Osteocyte (in vitro differentiated cells): ENCODE measurements around the gene DUSP22. TPM values are rescaled to one million over a fixed set of nuclear protein-coding genes. Genes with fewer than 3 reads are reported as not detected.

Experiments
- DNase-seq: peaks from one replicate; pipeline ENCODE4 v3.0.0; 2021; ENCODE audit warnings: mixed read lengths; ENCODE audit not compliant: unreplicated experiment; ENCODE audit errors: extremely low spot score
- H3K27ac Mint-ChIP-seq: one replicate; pipeline ENCODE4 v1.8.0; 2021; ENCODE audit warnings: mild to moderate bottlenecking, mixed read lengths; ENCODE audit not compliant: unreplicated experiment
- H3K27me3 Mint-ChIP-seq: one replicate; pipeline ENCODE4 v1.8.0; 2021; ENCODE audit warnings: mixed read lengths; ENCODE audit not compliant: unreplicated experiment
- H3K36me3 Mint-ChIP-seq: one replicate; pipeline ENCODE4 v1.8.0; 2021; ENCODE audit warnings: mixed read lengths; ENCODE audit not compliant: unreplicated experiment
- H3K4me1 Mint-ChIP-seq: one replicate; pipeline ENCODE4 v1.8.0; 2021; ENCODE audit warnings: mixed read lengths; ENCODE audit not compliant: unreplicated experiment
- H3K4me3 Mint-ChIP-seq: one replicate; pipeline ENCODE4 v1.8.0; 2021; ENCODE audit warnings: mild to moderate bottlenecking, moderate library complexity, mixed read lengths; ENCODE audit not compliant: unreplicated experiment
- H3K9me3 Mint-ChIP-seq: one replicate; pipeline ENCODE4 v1.8.0; 2021; ENCODE audit warnings: mixed read lengths; ENCODE audit not compliant: unreplicated experiment
- total RNA-seq: library from RNA; stranded (reverse); gene quantifications from 2 replicates; pipeline ENCODE4 v1.2.1, GENCODE V29; 2021
- TF ChIP-seq, protein P1 (sequence below): fragments of 200-600 bp; sonication (generic); IDR thresholded peaks from 2 replicates; pipeline ENCODE4 v1.5.0; 2021; ENCODE audit warnings: antibody characterized with exemption, mild to moderate bottlenecking, moderate library complexity

The DUSP22 gene
- total RNA-seq, 1 donor from 2014 or later = 27.4 TPM

DNA sequence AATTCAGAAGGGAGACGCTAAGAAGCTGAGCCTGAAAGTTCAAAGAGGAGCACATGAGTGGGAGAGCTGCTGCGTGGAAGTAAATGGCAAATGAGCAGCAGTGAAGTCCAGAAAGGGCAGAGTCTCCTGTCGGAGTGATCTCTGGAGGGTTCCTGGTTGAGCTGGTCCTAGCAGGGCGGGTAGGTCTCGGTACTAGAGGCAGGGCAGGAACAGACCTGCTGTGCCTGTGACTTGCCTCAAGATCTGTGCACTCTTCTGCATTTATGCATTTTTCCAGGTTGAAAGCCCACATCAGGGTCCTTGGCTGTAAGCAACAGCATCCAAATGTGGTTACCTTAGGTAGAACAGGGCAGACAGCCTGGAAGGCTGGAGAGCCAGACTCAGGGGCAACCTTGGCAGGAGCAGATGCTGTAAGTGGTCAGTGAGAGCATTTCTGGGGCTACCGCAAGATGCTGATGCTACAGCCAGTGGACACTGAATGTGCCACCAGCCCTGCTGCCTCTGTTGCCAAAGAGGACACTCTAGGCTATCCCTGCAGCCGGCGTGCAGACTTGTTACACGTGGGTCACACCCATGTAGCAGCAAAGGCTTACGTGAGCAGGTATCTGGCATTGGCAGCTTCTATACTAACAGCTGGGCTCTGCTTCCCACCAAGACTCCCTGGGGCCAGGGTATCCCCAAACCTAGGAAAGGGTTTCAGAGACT is 8.4 kb downstream of the DUSP22 start:
- TF ChIP-seq, protein P1, sequence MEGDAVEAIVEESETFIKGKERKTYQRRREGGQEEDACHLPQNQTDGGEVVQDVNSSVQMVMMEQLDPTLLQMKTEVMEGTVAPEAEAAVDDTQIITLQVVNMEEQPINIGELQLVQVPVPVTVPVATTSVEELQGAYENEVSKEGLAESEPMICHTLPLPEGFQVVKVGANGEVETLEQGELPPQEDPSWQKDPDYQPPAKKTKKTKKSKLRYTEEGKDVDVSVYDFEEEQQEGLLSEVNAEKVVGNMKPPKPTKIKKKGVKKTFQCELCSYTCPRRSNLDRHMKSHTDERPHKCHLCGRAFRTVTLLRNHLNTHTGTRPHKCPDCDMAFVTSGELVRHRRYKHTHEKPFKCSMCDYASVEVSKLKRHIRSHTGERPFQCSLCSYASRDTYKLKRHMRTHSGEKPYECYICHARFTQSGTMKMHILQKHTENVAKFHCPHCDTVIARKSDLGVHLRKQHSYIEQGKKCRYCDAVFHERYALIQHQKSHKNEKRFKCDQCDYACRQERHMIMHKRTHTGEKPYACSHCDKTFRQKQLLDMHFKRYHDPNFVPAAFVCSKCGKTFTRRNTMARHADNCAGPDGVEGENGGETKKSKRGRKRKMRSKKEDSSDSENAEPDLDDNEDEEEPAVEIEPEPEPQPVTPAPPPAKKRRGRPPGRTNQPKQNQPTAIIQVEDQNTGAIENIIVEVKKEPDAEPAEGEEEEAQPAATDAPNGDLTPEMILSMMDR = no peak
- peaks cover 5% of the 10 kb centered on the region for H3K4me1 Mint-ChIP-seq
- peaks cover 5% of the 10 kb centered on the region for H3K9me3 Mint-ChIP-seq
- no peak overlapping the region for H3K27ac Mint-ChIP-seq
- H3K36me3 Mint-ChIP-seq = no peaks in the 10 kb centered on the region
- DNase-seq = peak; percentile 85
- no peaks in the 10 kb centered on the region for H3K27me3 Mint-ChIP-seq
- no peak overlapping the region for H3K4me3 Mint-ChIP-seq

DNA sequence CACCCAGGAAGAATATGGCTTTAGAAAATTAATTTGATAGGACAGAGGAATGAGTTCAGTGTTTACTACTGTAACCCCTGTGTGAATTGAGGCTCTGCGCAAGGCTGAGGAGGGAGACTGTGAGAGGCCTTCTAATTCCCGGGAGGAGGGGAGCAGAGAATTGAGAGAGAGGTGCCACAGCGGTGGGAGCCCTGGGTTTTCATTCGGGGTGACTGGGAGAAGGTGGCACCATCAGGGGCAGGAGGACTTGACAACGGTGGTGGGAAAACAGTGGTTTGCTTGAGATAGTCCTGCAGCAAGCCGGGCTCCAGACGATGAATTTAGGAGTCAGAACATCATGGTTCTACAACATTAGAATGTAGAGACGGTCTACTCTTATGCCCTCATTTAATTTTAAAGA is 9.2 kb downstream of the DUSP22 start:
- Mint-ChIP-seq H3K4me1 (peaks cover 5% of the 10 kb centered on the region), H3K4me3 (no peak overlapping the region), H3K27me3 (no peaks in the 10 kb centered on the region), H3K27ac (no peak overlapping the region), H3K36me3 (no peaks in the 10 kb centered on the region), H3K9me3 (peaks cover 5% of the 10 kb centered on the region)
- TF ChIP-seq, protein P1 = no peak
- peak; percentile 82 for DNase-seq

DNA sequence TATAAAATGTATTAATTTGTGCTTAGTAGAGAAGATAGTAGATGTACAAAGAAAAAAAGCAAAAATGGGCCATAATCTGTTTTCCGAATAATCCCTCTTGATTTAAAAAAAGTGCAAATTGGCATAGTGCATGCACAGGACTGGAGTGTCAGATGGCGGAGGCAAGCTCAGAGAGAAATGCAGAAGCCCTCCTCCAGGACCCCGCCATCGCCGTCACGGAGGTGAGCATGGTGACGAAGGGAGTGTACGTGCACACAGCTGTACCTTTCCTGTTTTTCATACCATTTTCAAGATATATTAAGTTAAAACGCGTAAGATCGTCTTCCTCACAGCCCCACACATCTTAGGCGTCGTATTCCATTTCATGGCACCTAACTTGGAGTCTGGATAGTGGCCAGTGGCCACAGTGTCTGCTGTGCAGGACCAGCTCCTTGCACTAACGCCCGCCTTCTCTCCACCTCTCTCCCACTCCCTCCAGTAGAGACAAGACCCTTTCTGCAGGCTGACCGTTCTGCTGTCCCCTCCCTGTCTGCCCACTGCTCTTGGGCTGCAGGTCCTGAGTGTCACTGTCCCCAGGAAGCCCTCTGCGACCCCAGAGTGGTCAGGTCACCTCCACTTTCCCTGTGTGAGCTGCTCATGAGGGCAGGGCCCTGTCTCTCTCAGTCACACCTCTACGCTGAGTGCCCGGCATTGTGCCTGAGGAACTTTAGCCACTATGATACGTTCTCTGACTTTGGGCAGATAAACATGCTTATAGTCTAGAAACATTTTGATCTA is 9.8 kb downstream of the DUSP22 start:
- TF ChIP-seq, protein P1 = no peak
- DNase-seq = peak; percentile 84
- Mint-ChIP-seq H3K9me3 (peaks cover 4% of the 10 kb centered on the region), H3K27ac (no peak overlapping the region), H3K27me3 (no peaks in the 10 kb centered on the region), H3K36me3 (no peaks in the 10 kb centered on the region), H3K4me1 (peaks cover 5% of the 10 kb centered on the region), H3K4me3 (no peak overlapping the region)

- TF ChIP-seq, protein P1 = no peak
- no peak overlapping the region for H3K4me3 Mint-ChIP-seq
- DNase-seq = peak; percentile 83
- H3K9me3 Mint-ChIP-seq = no peaks in the 10 kb centered on the region
- peaks cover 2% of the 10 kb centered on the region for H3K36me3 Mint-ChIP-seq
- no peaks in the 10 kb centered on the region for H3K27me3 Mint-ChIP-seq
- no peak overlapping the region for H3K27ac Mint-ChIP-seq
- H3K4me1 Mint-ChIP-seq = peaks cover 5% of the 10 kb centered on the region
Measured at GRCh38 chr6:302760-303159, 10.5 kb downstream of the DUSP22 start.

GRCh38 chr6:303263-303662 is 11.0 kb downstream of the DUSP22 start:
- Mint-ChIP-seq H3K4me3 (no peak overlapping the region), H3K27ac (no peak overlapping the region), H3K9me3 (no peaks in the 10 kb centered on the region), H3K36me3 (peaks cover 2% of the 10 kb centered on the region), H3K27me3 (no peaks in the 10 kb centered on the region), H3K4me1 (no peaks in the 10 kb centered on the region)
- DNase-seq = no peak
- TF ChIP-seq, protein P1 = no peak
